Spleen (tissue), 11 donors: ENCODE results near the gene LRBA. TPM values are rescaled to one million over a fixed set of nuclear protein-coding genes. Genes with fewer than 3 reads are reported as not detected.

Source experiments
- DNase-seq: peaks from one replicate; pipeline ENCODE4 v3.0.0-alpha.2; 2020
- H3K27ac ChIP-seq, 8 donors: fragments of 200-600 bp; sonication (generic) in 7 of 8; 1 replicate in 4 of 8; 2 replicates in 4 of 8; pipeline versions ENCODE4 v1.5.0 to v1.8.0; 2016 to 2021; ENCODE audit warnings: inconsistent platforms in 4 of 8, mild to moderate bottlenecking in 4 of 8, moderate library complexity in 1 of 8
- H3K27me3 ChIP-seq, 7 donors: fragments of 200-600 bp; sonication (generic) in 6 of 7; replicated peaks in 1 of 7; 1 replicate in 4 of 7; 2 replicates in 3 of 7; pipeline versions ENCODE4 v1.5.0 to v1.8.0; 2016 to 2021; ENCODE audit warnings: inconsistent platforms in 3 of 7, mild to moderate bottlenecking in 1 of 7
- H3K36me3 ChIP-seq, 6 donors: fragments of 200-600 bp; sonication (generic) in 5 of 6; 1 replicate in 4 of 6; 2 replicates in 2 of 6; pipeline versions ENCODE4 v1.5.0 to v1.8.0; 2016 to 2021; ENCODE audit warnings: inconsistent platforms in 2 of 6
- H3K4me1 ChIP-seq, 6 donors: fragments of 200-600 bp; sonication (generic) in 5 of 6; 1 replicate in 3 of 6; 2 replicates in 3 of 6; pipeline versions ENCODE4 v1.5.0 to v1.8.0; 2016 to 2021; ENCODE audit warnings: inconsistent platforms in 3 of 6
- H3K4me3 ChIP-seq, 8 donors: fragments of 200-600 bp; sonication (generic) in 7 of 8; 1 replicate in 4 of 8; 2 replicates in 4 of 8; pipeline versions ENCODE4 v1.5.0 to v1.8.0; 2016 to 2021; ENCODE audit warnings: inconsistent platforms in 4 of 8, mild to moderate bottlenecking in 4 of 8, moderate library complexity in 2 of 8
- H3K9me3 ChIP-seq, 8 donors: fragments of 200-600 bp; sonication (generic) in 7 of 8; 1 replicate in 4 of 8; 2 replicates in 4 of 8; pipeline versions ENCODE4 v1.5.0 to v1.8.0; 2016 to 2021; ENCODE audit warnings: inconsistent platforms in 4 of 8
- CTCF ChIP-seq, 11 experiments: fragments of 200-600 bp in 7 of 11; fragments of 450-650 bp in 4 of 11; sonication (generic) in 4 of 11; IDR thresholded peaks in 8 of 11; conservative IDR thresholded peaks in 3 of 11; 1 replicate in 7 of 11; 2 replicates in 4 of 11; pipeline versions ENCODE4 v1.4.0 to v1.8.0; 2016 to 2021; ENCODE audit warnings: antibody characterized with exemption in 11 of 11, inconsistent platforms in 4 of 11, mild to moderate bottlenecking in 1 of 11
- POLR2A ChIP-seq, 3 donors: fragments of 450-650 bp; IDR thresholded peaks; one replicate each; pipeline ENCODE4 v1.5.1; 2017; ENCODE audit warnings: antibody characterized with exemption in 3 of 3, mild to moderate bottlenecking in 1 of 3
- POLR2AphosphoS5 ChIP-seq, 3 donors: sonication (generic); formaldehyde crosslinking; IDR thresholded peaks; one replicate each; pipeline ENCODE4 v1.5.1; 2017; ENCODE audit warnings: antibody characterized with exemption in 3 of 3
- WGBS, 5 donors: extraction: QIAGEN DNeasy Blood & Tissue Kit in 3 of 5; methylation state at CpG; one replicate each; pipeline versions ENCODE4 v1.1.5 to v1.1.7; 2013 to 2018; 5-methylcytosine and 5-hydroxymethylcytosine counted together
- intact Hi-C: fragments of 100-400 bp; cut with DNase I; formaldehyde crosslinking; loops from one replicate; pipeline ENCODE4 v1.15.0; 2023; ENCODE audit warnings: low total_unique reads
- polyA plus RNA-seq, 3 donors: library from polyadenylated mRNA; stranded (reverse); fragments of 200-250 nt; gene quantifications; one replicate each; pipeline ENCODE4 v1.2.1, GENCODE V29; 2013
- total RNA-seq, 7 donors: library from RNA; depleted of rRNA in 3 of 7; stranded (reverse); fragments of >200 nt in 3 of 7; fragmentation: NEBNext Ultra II Directional in 4 of 7; extraction: Animal tissue kit (Norgen Biotek cat#: 25700) in 4 of 7; gene quantifications; one replicate each; pipeline versions ENCODE4 v1.1.0 to v1.2.1, GENCODE V29; 2016 to 2021
- donor health status: healthy with polysubstance abuse.
- donor health status: DM: no; HTN: no; CAD: no; lungs with moderate emphysema.
- donor health status: DM: no; HTN: no; CAD: no.
- donor health status: Bipolar disorder and iron deficiency.
- donor health status: healthy.
- donor health status: DM: no; HTN: no; CAD: no.
- donor health status: DM: yes; HTN: yes; CAD: no.

Gene LRBA
- total and polyA plus RNA-seq, 10 donors, result 8.2 to 84.9 (median 50.5) TPM

- WGBS, 5 donors, result 93 to 98% (median 96%) methylated on average over 12 of the region's 12 CpGs
- H3K36me3 ChIP-seq, result peaks cover 0 to 23% (median 11%) of the 10 kb centered on the region in 6 donors
- intact Hi-C loops, result no loop called here
- H3K27ac ChIP-seq, result no peak overlapping the region
- H3K27me3 ChIP-seq, result no peaks in the 10 kb centered on the region
- H3K4me3 ChIP-seq, result no peak overlapping the region
- no peak for DNase-seq
- TF ChIP-seq POLR2A (IDR thresholded peaks at IDR 0.05) (no peak), POLR2AphosphoS5 (IDR thresholded peaks at IDR 0.05) (no peak), CTCF (IDR thresholded peaks at IDR 0.05 in 8 of 11, conservative IDR thresholded peaks at IDR 0.05 in 3 of 11) (no peak)
- no peaks in the 10 kb centered on the region for H3K9me3 ChIP-seq
- H3K4me1 ChIP-seq, result no peaks in the 10 kb centered on the region
These were observed 416.2 kb downstream of the LRBA start for GRCh38 chr4:150598909-150599308.

GRCh38 chr4:150593996-150594395, 421.1 kb downstream of the LRBA start:
- Histone ChIP-seq H3K9me3 (no peaks in the 10 kb centered on the region), H3K36me3 (peaks cover 0 to 47% (median 19%) of the 10 kb centered on the region in 6 donors), H3K4me3 (no peak overlapping the region), H3K27me3 (no peaks in the 10 kb centered on the region), H3K27ac (no peak overlapping the region), H3K4me1 (no peaks in the 10 kb centered on the region)
- WGBS, 5 donors, result 94 to 100% (median 96%) methylated on average over 1 of the region's 1 CpG
- no peak for TF ChIP-seq POLR2AphosphoS5 (IDR thresholded peaks at IDR 0.05)
- TF ChIP-seq POLR2A (IDR thresholded peaks at IDR 0.05), result no peak
- TF ChIP-seq CTCF (IDR thresholded peaks at IDR 0.05 in 8 of 11, conservative IDR thresholded peaks at IDR 0.05 in 3 of 11), result no peak
- intact Hi-C loops, result no loop called here
- DNase-seq, result no peak

- Histone ChIP-seq H3K36me3 (peaks cover 0 to 48% (median 16%) of the 10 kb centered on the region in 6 donors), H3K4me1 (no peaks in the 10 kb centered on the region), H3K4me3 (no peak overlapping the region), H3K9me3 (no peaks in the 10 kb centered on the region), H3K27ac (no peak overlapping the region), H3K27me3 (no peaks in the 10 kb centered on the region)
- TF ChIP-seq POLR2A (IDR thresholded peaks at IDR 0.05) (no peak), CTCF (IDR thresholded peaks at IDR 0.05 in 8 of 11, conservative IDR thresholded peaks at IDR 0.05 in 3 of 11) (no peak), POLR2AphosphoS5 (IDR thresholded peaks at IDR 0.05) (no peak)
- WGBS, 5 donors, result 89 to 97% (median 94%) methylated on average over 4 of the region's 4 CpGs
- intact Hi-C loops, result no loop called here
- DNase-seq, result no peak
These were observed 423.2 kb downstream of the LRBA start for GRCh38 chr4:150591904-150592303.

GRCh38 chr4:150591406-150591805, 423.7 kb downstream of the LRBA start:
- intact Hi-C loops, result no loop called here
- no peak for TF ChIP-seq POLR2AphosphoS5 (IDR thresholded peaks at IDR 0.05)
- no peak for TF ChIP-seq CTCF (IDR thresholded peaks at IDR 0.05 in 8 of 11, conservative IDR thresholded peaks at IDR 0.05 in 3 of 11)
- no peak for TF ChIP-seq POLR2A (IDR thresholded peaks at IDR 0.05)
- Histone ChIP-seq H3K4me1 (no peaks in the 10 kb centered on the region), H3K36me3 (peaks cover 0 to 50% (median 16%) of the 10 kb centered on the region in 6 donors), H3K27me3 (no peaks in the 10 kb centered on the region), H3K27ac (no peak overlapping the region), H3K4me3 (no peak overlapping the region), H3K9me3 (no peaks in the 10 kb centered on the region)
- WGBS, 5 donors, result 84 to 90% (median 87%) methylated on average over 5 of the region's 5 CpGs
- DNase-seq, result no peak
